Caco-2 (cell line): ENCODE results near the gene FASN. TPM values are rescaled to one million over a fixed set of nuclear protein-coding genes. Genes with fewer than 3 reads are reported as not detected.

Experiments used
- BruUV-seq: library from RNA; stranded (reverse); fragments of 400-500 nt; replicated peaks from 2 replicates; lab custom pipeline; 2021; lab: Mats Ljungman, UMichigan
- CTCF ChIA-PET: fragments of 300-600 bp; sonication (Branson Sonifier 250); formaldehyde crosslinking; loops from one replicate; lab custom pipeline; 2022; ENCODE audit warnings: antibody characterized with exemption; lab: Charles Lee
- POLR2A ChIA-PET: fragments of 300-600 bp; sonication (Branson Sonifier 250); formaldehyde crosslinking; loops from one replicate; lab custom pipeline; 2022; ENCODE audit warnings: antibody characterized with exemption; lab: Charles Lee
- DNase-seq, 2 experiments: peaks; one replicate each; pipeline versions ENCODE4 v3.0.0 to v3.0.0-alpha.2; 2020 to 2022
- H3K27me3 ChIP-seq: replicated peaks from 2 replicates; pipeline ENCODE4 v1.6.0; 2011; ENCODE audit warnings: low read length; ENCODE audit not compliant: control insufficient read depth, insufficient read depth
- H3K36me3 ChIP-seq: 2 replicates; pipeline ENCODE4 v1.5.1; 2011; ENCODE audit warnings: low read length; ENCODE audit not compliant: control insufficient read depth, insufficient read depth
- H3K4me1 ChIP-seq: fragments of 250-450 bp; sonication (Bioruptor Pico); 2 replicates; pipeline ENCODE4 v1.5.1; 2020; ENCODE audit warnings: mild to moderate bottlenecking
- H3K4me3 ChIP-seq: 2 replicates; pipeline ENCODE4 v1.5.1; 2011; ENCODE audit warnings: low read depth, mild to moderate bottlenecking, control low read depth, low read length
- H3K9me3 ChIP-seq: fragments of 250-450 bp; sonication (Bioruptor Pico); 2 replicates; pipeline ENCODE4 v1.5.1; 2020; ENCODE audit warnings: mild to moderate bottlenecking, moderate library complexity
- H3K27ac Mint-ChIP-seq: one replicate; pipeline ENCODE4 v1.8.0; 2022; ENCODE audit warnings: mixed read lengths; ENCODE audit not compliant: unreplicated experiment
- H3K27me3 Mint-ChIP-seq: one replicate; pipeline ENCODE4 v1.8.0; 2022; ENCODE audit warnings: mixed read lengths; ENCODE audit not compliant: insufficient read depth, unreplicated experiment
- H3K36me3 Mint-ChIP-seq: one replicate; pipeline ENCODE4 v1.8.0; 2022; ENCODE audit warnings: mild to moderate bottlenecking, mixed read lengths; ENCODE audit not compliant: insufficient read depth, unreplicated experiment
- H3K4me1 Mint-ChIP-seq: one replicate; pipeline ENCODE4 v1.8.0; 2022; ENCODE audit warnings: low read depth, mixed read lengths; ENCODE audit not compliant: unreplicated experiment
- H3K4me3 Mint-ChIP-seq: one replicate; pipeline ENCODE4 v1.8.0; 2022; ENCODE audit warnings: mild to moderate bottlenecking, moderate library complexity, mixed read lengths; ENCODE audit not compliant: unreplicated experiment
- H3K9me3 Mint-ChIP-seq: one replicate; pipeline ENCODE4 v1.8.0; 2022; ENCODE audit warnings: mixed read lengths; ENCODE audit not compliant: unreplicated experiment
- CTCF ChIP-seq, 2 experiments: fragments of 200-600 bp in 1 of 2; IDR thresholded peaks; 1 replicate in 1 of 2; 2 replicates in 1 of 2; pipeline versions ENCODE4 v1.5.1 to v1.8.0; 2011 to 2022; ENCODE audit warnings: antibody characterized with exemption in 1 of 2, control low read depth in 1 of 2, inconsistent platforms in 1 of 2, low read depth in 1 of 2, low read length in 1 of 2, mild to moderate bottlenecking in 1 of 2, moderate library complexity in 1 of 2; ENCODE audit not compliant: insufficient read depth in 1 of 2, severe bottlenecking in 1 of 2, unreplicated experiment in 1 of 2
- intact Hi-C: fragments of 100-400 bp; cut with micrococcal nuclease; formaldehyde crosslinking; loops from one replicate; pipeline ENCODE4 v1.10.0; 2022; ENCODE audit not compliant: unreplicated experiment
- total RNA-seq: library from RNA; stranded (reverse); gene quantifications from 2 replicates; pipeline ENCODE4 v1.2.3, GENCODE V29; 2022

The FASN gene
- total RNA-seq, 1 experiment from 2014 or later: 330 TPM

GRCh38 chr17:82060001-82060380, 38.0 kb downstream of the FASN start:
- BruUV-seq: no TSS peak
- no peaks in the 10 kb centered on the region for H3K4me1 Mint-ChIP-seq
- ChIA-PET CTCF (interaction anchor here (1.7 kb wide), 1 partner anchor 30 kb away, joined by 5 read pairs; no protein-coding TSS in a partner anchor), POLR2A (interaction anchor here (0.6 kb wide), 1 partner anchor 146 kb away, joined by 3 read pairs; no protein-coding TSS in a partner anchor)
- Histone ChIP-seq H3K4me1 (0 out of 2 replicates have a peak, but pooled peaks cover 5% of the 10 kb centered on the region), H3K9me3 (no peaks in the 10 kb centered on the region), H3K36me3 (peaks cover 3% of the 10 kb centered on the region), H3K4me3 (no peak overlapping the region), H3K27me3 (no peaks in the 10 kb centered on the region)
- peaks cover 69% of the 10 kb centered on the region for H3K36me3 Mint-ChIP-seq
- no peak for TF ChIP-seq CTCF (IDR thresholded peaks at IDR 0.05; ENCODE audit: insufficient read depth in 1 of 2, low read depth in 1 of 2, low read length in 1 of 2, severe bottlenecking in 1 of 2, unreplicated experiment in 1 of 2)
- H3K27me3 Mint-ChIP-seq: no peaks in the 10 kb centered on the region
- intact Hi-C loops: no loop called here
- H3K27ac Mint-ChIP-seq: no peak overlapping the region
- no peak for DNase-seq
- no peak overlapping the region for H3K4me3 Mint-ChIP-seq
- no peaks in the 10 kb centered on the region for H3K9me3 Mint-ChIP-seq

GRCh38 chr17:82059272-82060000, 38.6 kb downstream of the FASN start:
- Mint-ChIP-seq H3K27me3 (no peaks in the 10 kb centered on the region), H3K4me3 (no peak overlapping the region), H3K4me1 (no peaks in the 10 kb centered on the region), H3K9me3 (no peaks in the 10 kb centered on the region), H3K36me3 (peaks cover 74% of the 10 kb centered on the region), H3K27ac (no peak overlapping the region)
- Histone ChIP-seq H3K27me3 (no peaks in the 10 kb centered on the region), H3K9me3 (no peaks in the 10 kb centered on the region), H3K4me1 (0 out of 2 replicates have a peak, but pooled peaks cover under 1% of the 10 kb centered on the region), H3K4me3 (no peak overlapping the region), H3K36me3 (peaks cover 3% of the 10 kb centered on the region)
- POLR2A ChIA-PET: no interaction called here
- TF ChIP-seq CTCF (IDR thresholded peaks at IDR 0.05; ENCODE audit: insufficient read depth in 1 of 2, low read depth in 1 of 2, low read length in 1 of 2, severe bottlenecking in 1 of 2, unreplicated experiment in 1 of 2): no peak
- CTCF ChIA-PET: interaction anchor here (1.7 kb wide), 1 partner anchor 29 kb away, joined by 5 read pairs; no protein-coding TSS in a partner anchor
- no peak for DNase-seq
- BruUV-seq: no TSS peak
- intact Hi-C loops: no loop called here

GRCh38 chr17:82058855-82059249, 39.2 kb downstream of the FASN start:
- H3K27ac Mint-ChIP-seq: no peak overlapping the region
- Histone ChIP-seq H3K4me3 (no peak overlapping the region), H3K4me1 (no peaks in the 10 kb centered on the region), H3K9me3 (no peaks in the 10 kb centered on the region), H3K36me3 (peaks cover 3% of the 10 kb centered on the region), H3K27me3 (no peaks in the 10 kb centered on the region)
- no peak overlapping the region for H3K4me3 Mint-ChIP-seq
- H3K9me3 Mint-ChIP-seq: no peaks in the 10 kb centered on the region
- intact Hi-C loops: no loop called here
- H3K36me3 Mint-ChIP-seq: peaks cover 74% of the 10 kb centered on the region
- H3K4me1 Mint-ChIP-seq: no peaks in the 10 kb centered on the region
- no peak for TF ChIP-seq CTCF (IDR thresholded peaks at IDR 0.05; ENCODE audit: insufficient read depth in 1 of 2, low read depth in 1 of 2, low read length in 1 of 2, severe bottlenecking in 1 of 2, unreplicated experiment in 1 of 2)
- no TSS peak for BruUV-seq
- DNase-seq: no peak
- POLR2A ChIA-PET: no interaction called here
- H3K27me3 Mint-ChIP-seq: no peaks in the 10 kb centered on the region
- CTCF ChIA-PET: no interaction called here
